Bladder microvascular endothelial cell (primary cell): ENCODE data around the gene RPS6KB2. TPM values are rescaled to one million over a fixed set of nuclear protein-coding genes. Genes with fewer than 3 reads are reported as not detected.

Source experiments
- total RNA-seq: library from RNA; depleted of rRNA; stranded (reverse); fragments of >200 nt; gene quantifications from 2 replicates; pipeline ENCODE4 v1.2.3, GENCODE V29; 2014

RPS6KB2 gene
- 27.4 and 29.8 TPM in 2 replicates for total RNA-seq

GRCh38 chr11:67428052-67429001 is at the start of gene RPS6KB2:
Gene RPS6KB2 (plus strand): TSS chr11:67428494. CDS start chr11:67428546, 52 bp downstream.

GRCh38 chr11:67391304-67392182 is 36.8 kb upstream of the RPS6KB2 start, which contains the start of gene RAD9A:
Gene RAD9A (plus strand): TSS chr11:67391986. CDS start chr11:67392045, 59 bp downstream.

GRCh38 chr11:67401495-67402191 is 26.7 kb upstream of the RPS6KB2 start, which contains the start of gene PPP1CA:
Gene PPP1CA (minus strand): TSS chr11:67401858. CDS start chr11:67401782, 76 bp downstream.

GRCh38 chr11:67415501-67416304 is 12.6 kb upstream of the RPS6KB2 start, which contains the start of gene CARNS1:
Gene CARNS1 (plus strand): TSS chr11:67415678. CDS start chr11:67416200, 522 bp downstream.

GRCh38 chr11:67437082-67437808 is 9.0 kb downstream of the RPS6KB2 start, which contains the start of gene PTPRCAP:
Gene PTPRCAP (minus strand): TSS chr11:67437682. CDS start chr11:67437619, 63 bp downstream.

GRCh38 chr11:67452141-67452952 is 24.1 kb downstream of the RPS6KB2 start, which contains the start of gene GPR152:
Gene GPR152 (minus strand): TSS chr11:67452729. CDS start chr11:67452724, 5 bp downstream.

GRCh38 chr11:67455054-67455453 is 26.8 kb downstream of the RPS6KB2 start, which contains the start of gene CABP4:
Gene CABP4 (plus strand): TSS chr11:67455354. CDS start chr11:67455424, 70 bp downstream.

GRCh38 chr11:67468759-67469507 is 40.6 kb downstream of the RPS6KB2 start, which contains the start of gene TMEM134:
Gene TMEM134 (minus strand): TSS chr11:67469251. CDS start chr11:67469192, 59 bp downstream.

GRCh38 chr11:67482827-67483798 is 54.8 kb downstream of the RPS6KB2 start, which contains the start of gene AIP:
Gene AIP (plus strand): TSS chr11:67483026. CDS start chr11:67483159, 133 bp downstream.

Other genes with a start within 250 kb of the RPS6KB2 start
- 46.2 and 48.2 TPM in 2 replicates for gene GRK2, start 162.0 kb upstream of the RPS6KB2 start, total RNA-seq
- gene ANKRD13D, start 139.2 kb upstream of the RPS6KB2 start, total RNA-seq, result 36.8 and 36.9 TPM in 2 replicates
- 10.0 and 14.1 TPM in 2 replicates for gene SSH3, start 125.0 kb upstream of the RPS6KB2 start, total RNA-seq
- 25.3 and 26.1 TPM in 2 replicates for gene POLD4, start 74.9 kb upstream of the RPS6KB2 start, total RNA-seq
- gene CLCF1, start 54.9 kb upstream of the RPS6KB2 start, total RNA-seq, result 1.9 and 2.7 TPM in 2 replicates
- 2.6 and 6.7 TPM in 2 replicates for gene RAD9A, start 36.5 kb upstream of the RPS6KB2 start, total RNA-seq
- 195 and 241 TPM in 2 replicates for gene PPP1CA, start 26.6 kb upstream of the RPS6KB2 start, total RNA-seq
- under 0.01 and 0.16 TPM in 2 replicates for gene TBC1D10C, start 24.4 kb upstream of the RPS6KB2 start, total RNA-seq
- gene CARNS1, start 12.8 kb upstream of the RPS6KB2 start, total RNA-seq, result under 0.01 and 0.19 TPM in 2 replicates
- 0.49 and 1.1 TPM in 2 replicates for gene PTPRCAP, start 9.2 kb downstream of the RPS6KB2 start, total RNA-seq
- 168 and 215 TPM in 2 replicates for gene CORO1B, start 15.0 kb downstream of the RPS6KB2 start, total RNA-seq
- not detected in 2 replicates for gene GPR152, start 24.2 kb downstream of the RPS6KB2 start, total RNA-seq
- gene CABP4, start 26.9 kb downstream of the RPS6KB2 start, total RNA-seq, result 2.9 and 3.1 TPM in 2 replicates
- gene TMEM134, start 40.8 kb downstream of the RPS6KB2 start, total RNA-seq, result 18.5 and 42.5 TPM in 2 replicates
- 96.8 and 108 TPM in 2 replicates for gene AIP, start 54.5 kb downstream of the RPS6KB2 start, total RNA-seq
- 5.0 and 8.2 TPM in 2 replicates for gene PITPNM1, start 76.9 kb downstream of the RPS6KB2 start, total RNA-seq
- gene CDK2AP2, start 79.7 kb downstream of the RPS6KB2 start, total RNA-seq, result 19.2 and 22.7 TPM in 2 replicates
- gene CABP2, start 95.0 kb downstream of the RPS6KB2 start, total RNA-seq, result not detected in 2 replicates
- 693 and 847 TPM in 2 replicates for gene GSTP1, start 155.3 kb downstream of the RPS6KB2 start, total RNA-seq
- gene NDUFV1, start 178.4 kb downstream of the RPS6KB2 start, total RNA-seq, result 170 and 189 TPM in 2 replicates
- gene NUDT8, start 201.4 kb downstream of the RPS6KB2 start, total RNA-seq, result 2.8 and 12.0 TPM in 2 replicates
- gene TBX10, start 211.3 kb downstream of the RPS6KB2 start, total RNA-seq, result not detected in 2 replicates
- gene ACY3, start 222.2 kb downstream of the RPS6KB2 start, total RNA-seq, result not detected in 2 replicates
- gene ALDH3B2, start 246.1 kb downstream of the RPS6KB2 start, total RNA-seq, result not detected in 2 replicates